ENCODE results near the gene CYP4F22. TPM values are rescaled to one million over a fixed set of nuclear protein-coding genes. Genes with fewer than 3 reads are reported as not detected.

The CYP4F22 gene
- total RNA-seq, 4 donors from 2014 or later: 0.11 TPM; not detected in 3

DNA sequence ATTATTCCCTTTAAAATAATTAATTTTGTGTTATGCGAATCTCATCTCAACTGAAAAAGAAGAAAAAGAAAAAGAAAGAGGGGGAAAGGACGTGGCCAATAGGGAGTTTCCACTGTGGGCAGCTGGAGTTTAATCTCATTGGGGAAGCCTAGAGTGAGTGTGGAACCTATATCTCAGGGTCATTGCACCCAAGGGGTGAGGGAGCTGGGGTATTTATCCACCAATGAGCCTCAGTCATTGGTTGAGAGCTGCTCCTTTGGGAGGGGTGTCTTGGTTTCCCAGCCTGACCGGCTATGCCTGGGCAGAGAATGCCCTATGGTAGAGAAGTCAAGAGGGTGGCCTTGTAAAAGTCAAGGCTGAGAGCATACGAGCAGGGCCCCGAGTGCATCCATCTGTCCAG is 16.5 kb downstream of the CYP4F22 start:
- TF ChIP-seq, protein P1, sequence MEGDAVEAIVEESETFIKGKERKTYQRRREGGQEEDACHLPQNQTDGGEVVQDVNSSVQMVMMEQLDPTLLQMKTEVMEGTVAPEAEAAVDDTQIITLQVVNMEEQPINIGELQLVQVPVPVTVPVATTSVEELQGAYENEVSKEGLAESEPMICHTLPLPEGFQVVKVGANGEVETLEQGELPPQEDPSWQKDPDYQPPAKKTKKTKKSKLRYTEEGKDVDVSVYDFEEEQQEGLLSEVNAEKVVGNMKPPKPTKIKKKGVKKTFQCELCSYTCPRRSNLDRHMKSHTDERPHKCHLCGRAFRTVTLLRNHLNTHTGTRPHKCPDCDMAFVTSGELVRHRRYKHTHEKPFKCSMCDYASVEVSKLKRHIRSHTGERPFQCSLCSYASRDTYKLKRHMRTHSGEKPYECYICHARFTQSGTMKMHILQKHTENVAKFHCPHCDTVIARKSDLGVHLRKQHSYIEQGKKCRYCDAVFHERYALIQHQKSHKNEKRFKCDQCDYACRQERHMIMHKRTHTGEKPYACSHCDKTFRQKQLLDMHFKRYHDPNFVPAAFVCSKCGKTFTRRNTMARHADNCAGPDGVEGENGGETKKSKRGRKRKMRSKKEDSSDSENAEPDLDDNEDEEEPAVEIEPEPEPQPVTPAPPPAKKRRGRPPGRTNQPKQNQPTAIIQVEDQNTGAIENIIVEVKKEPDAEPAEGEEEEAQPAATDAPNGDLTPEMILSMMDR (IDR thresholded peaks at IDR 0.05): no peak
- no peak for TF ChIP-seq POLR2A (IDR thresholded peaks at IDR 0.05)
- Histone ChIP-seq H3K27me3 (no peaks in the 10 kb centered on the region), H3K4me3 (replicated peaks in 1 of 3) (no peak overlapping the region), H3K4me1 (no peaks in the 10 kb centered on the region), H3K9me3 (no peaks in the 10 kb centered on the region), H3K27ac (no peak overlapping the region), H3K36me3 (no peaks in the 10 kb centered on the region)
- DNase-seq: no peak
- intact Hi-C loops (cut with DNase I): no loop called here
- WGBS, 2 donors: 70 to 72% methylated on average over 5 of the region's 5 CpGs

DNA sequence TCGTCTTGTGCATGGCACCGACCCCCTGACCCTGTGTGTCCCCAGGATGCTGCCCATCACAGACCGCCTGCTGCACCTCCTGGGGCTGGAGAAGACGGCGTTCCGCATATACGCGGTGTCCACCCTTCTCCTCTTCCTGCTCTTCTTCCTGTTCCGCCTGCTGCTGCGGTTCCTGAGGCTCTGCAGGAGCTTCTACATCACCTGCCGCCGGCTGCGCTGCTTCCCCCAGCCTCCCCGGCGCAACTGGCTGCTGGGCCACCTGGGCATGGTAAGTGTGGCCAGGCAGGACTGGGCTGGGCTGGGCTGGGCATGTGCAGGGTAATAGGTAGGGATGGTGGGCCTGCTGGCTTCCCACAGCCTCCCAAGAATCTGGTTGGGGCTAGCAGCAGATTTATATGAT is 17.0 kb downstream of the CYP4F22 start:
- Histone ChIP-seq H3K27ac (no peak overlapping the region), H3K4me3 (replicated peaks in 1 of 3) (no peak overlapping the region), H3K36me3 (no peaks in the 10 kb centered on the region), H3K4me1 (no peaks in the 10 kb centered on the region), H3K27me3 (no peaks in the 10 kb centered on the region), H3K9me3 (no peaks in the 10 kb centered on the region)
- intact Hi-C loops (cut with DNase I): no loop called here
- DNase-seq: no peak
- WGBS, 2 donors: 84 to 87% methylated on average over 15 of the region's 15 CpGs
- TF ChIP-seq, protein P1 (IDR thresholded peaks at IDR 0.05): no peak
- TF ChIP-seq POLR2A (IDR thresholded peaks at IDR 0.05): no peak

GRCh38 chr19:15526408-15526807 is 18.1 kb downstream of the CYP4F22 start:
- H3K9me3 ChIP-seq: no peaks in the 10 kb centered on the region
- DNase-seq: no peak
- no peak for TF ChIP-seq POLR2A (IDR thresholded peaks at IDR 0.05)
- TF ChIP-seq, protein P1 (IDR thresholded peaks at IDR 0.05): no peak
- intact Hi-C loops (cut with DNase I): no loop called here
- no peaks in the 10 kb centered on the region for H3K4me1 ChIP-seq
- H3K36me3 ChIP-seq: no peaks in the 10 kb centered on the region
- no peak overlapping the region for H3K27ac ChIP-seq
- 75 to 79% methylated on average over 2 of the region's 2 CpGs for WGBS, 2 donors
- no peaks in the 10 kb centered on the region for H3K27me3 ChIP-seq
- H3K4me3 ChIP-seq (replicated peaks in 1 of 3): no peak overlapping the region

DNA sequence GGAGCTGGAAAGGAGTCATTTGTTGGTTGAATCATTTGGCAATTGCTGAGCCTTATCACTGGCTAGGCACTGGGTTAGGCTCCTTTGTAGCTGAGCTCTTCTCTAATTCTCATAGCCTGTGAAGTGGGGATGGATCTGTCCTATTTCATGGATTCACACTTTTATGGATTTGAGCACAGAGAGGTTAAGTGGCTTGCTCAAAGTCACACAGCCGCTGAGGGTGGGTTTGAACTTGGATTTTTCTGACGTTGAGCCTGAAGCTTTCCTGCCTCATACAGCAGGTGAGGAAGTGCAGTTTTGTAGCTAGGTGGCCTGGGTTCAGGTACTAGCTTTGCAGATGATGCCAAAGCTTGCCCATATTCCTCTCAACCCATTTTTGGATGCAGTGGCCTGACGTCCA is 19.4 kb downstream of the CYP4F22 start:
- DNase-seq: no peak
- no peak for TF ChIP-seq POLR2A (IDR thresholded peaks at IDR 0.05)
- TF ChIP-seq, protein P1 (IDR thresholded peaks at IDR 0.05): no peak
- no peak overlapping the region for H3K4me3 ChIP-seq (replicated peaks in 1 of 3)
- no peak overlapping the region for H3K27ac ChIP-seq
- H3K4me1 ChIP-seq: no peaks in the 10 kb centered on the region
- intact Hi-C loops (cut with DNase I): no loop called here
- H3K27me3 ChIP-seq: no peaks in the 10 kb centered on the region
- no peaks in the 10 kb centered on the region for H3K36me3 ChIP-seq
- H3K9me3 ChIP-seq: no peaks in the 10 kb centered on the region
- WGBS, 2 donors: 50 to 66% methylated on average over 3 of the region's 3 CpGs

DNA sequence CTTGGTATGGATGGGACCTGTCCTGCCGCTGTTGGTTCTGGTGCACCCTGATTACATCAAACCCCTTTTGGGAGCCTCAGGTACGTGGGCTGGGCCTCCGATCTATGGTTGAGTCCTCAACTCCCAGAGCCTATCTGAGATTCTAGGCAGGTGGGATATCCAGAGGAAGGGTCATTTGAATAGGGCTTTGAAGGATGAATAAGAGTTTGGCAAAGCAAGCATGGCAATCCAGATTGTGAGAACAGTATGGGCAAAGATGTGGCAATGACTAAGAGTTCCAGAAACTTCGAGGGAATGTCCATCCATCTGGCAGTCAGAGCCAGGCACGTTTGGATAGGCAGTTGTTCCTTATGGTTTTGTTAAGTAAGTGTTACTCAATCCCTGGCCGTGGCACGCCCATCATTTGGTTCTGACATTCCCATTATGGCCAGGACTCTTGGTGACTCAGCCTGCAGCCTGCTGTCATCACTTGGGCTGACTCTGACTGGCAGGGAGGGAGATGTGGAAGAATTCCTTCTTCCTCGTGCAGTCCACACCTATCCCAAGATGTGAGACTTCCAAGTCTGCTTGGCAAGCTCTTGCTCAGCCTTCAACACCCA is 21.5 kb downstream of the CYP4F22 start:
- Histone ChIP-seq H3K4me3 (replicated peaks in 1 of 3) (no peak overlapping the region), H3K36me3 (no peaks in the 10 kb centered on the region), H3K27ac (no peak overlapping the region), H3K27me3 (no peaks in the 10 kb centered on the region), H3K4me1 (no peaks in the 10 kb centered on the region), H3K9me3 (no peaks in the 10 kb centered on the region)
- WGBS, 2 donors: 60 to 67% methylated on average over 5 to 8 of the region's 8 CpGs
- no peak for DNase-seq
- intact Hi-C loops (cut with DNase I): no loop called here
- TF ChIP-seq, protein P1 (IDR thresholded peaks at IDR 0.05): no peak
- no peak for TF ChIP-seq POLR2A (IDR thresholded peaks at IDR 0.05)

All from thyroid gland (tissue), 4 donors.